Iris pigment epithelial cell (primary cell): ENCODE results near the gene TADA2B.

Experiments
- DNase-seq: peaks from one replicate; pipeline ENCODE4 v3.0.0-alpha.2; 2011; ENCODE audit warnings: low read depth

TADA2B gene

DNA sequence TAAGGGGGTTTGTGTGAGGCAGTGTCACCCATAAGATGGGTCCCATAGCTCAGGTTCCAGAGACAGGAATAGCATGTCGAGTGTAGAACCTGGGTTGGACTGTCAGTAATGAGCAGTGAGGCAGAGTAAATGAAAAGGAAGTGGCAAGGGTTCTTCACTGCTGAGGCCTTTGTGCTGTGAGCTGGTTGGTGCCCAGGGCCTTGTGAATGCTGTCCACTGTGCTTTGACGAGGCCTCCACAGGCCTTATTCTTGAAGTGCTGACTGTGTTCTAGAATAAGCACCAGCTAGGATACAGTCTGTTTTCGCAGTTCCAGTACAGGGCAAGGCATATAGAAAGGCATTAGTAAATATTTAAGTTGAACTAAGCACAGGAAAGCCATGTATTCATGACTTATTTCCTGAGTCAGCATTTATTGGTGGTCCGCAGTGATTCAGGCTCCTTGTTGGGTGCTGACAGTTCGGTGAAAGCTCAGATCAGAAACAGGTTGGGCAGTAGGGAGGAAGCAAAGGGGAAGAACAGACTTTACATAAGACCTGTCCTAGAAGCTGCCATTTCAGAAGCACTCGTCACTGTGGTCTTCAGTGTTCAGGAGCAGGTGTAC lies 25.6 kb upstream of the TADA2B start:
- DNase-seq = no peak

DNA sequence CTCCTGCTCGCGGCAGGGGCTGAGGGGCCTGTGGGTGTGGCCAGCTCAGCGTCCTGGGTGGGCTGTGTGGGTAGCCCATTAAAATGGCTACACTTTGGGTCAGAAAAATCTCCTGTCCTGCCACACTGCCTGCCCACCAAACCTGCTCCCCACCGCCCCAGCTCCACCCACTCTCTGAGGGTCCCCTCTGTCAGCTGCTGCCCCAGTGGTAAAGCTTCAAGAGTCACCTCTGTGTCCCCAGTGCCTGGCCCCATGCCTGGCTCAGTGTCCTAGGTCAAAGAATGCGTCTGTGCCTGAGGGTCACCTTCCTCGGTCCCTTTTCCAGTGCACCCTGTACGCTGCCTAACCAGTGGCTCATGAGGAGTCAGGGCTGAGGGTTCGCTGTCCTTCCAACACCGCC lies 24.9 kb upstream of the TADA2B start:
- DNase-seq = no peak

DNA sequence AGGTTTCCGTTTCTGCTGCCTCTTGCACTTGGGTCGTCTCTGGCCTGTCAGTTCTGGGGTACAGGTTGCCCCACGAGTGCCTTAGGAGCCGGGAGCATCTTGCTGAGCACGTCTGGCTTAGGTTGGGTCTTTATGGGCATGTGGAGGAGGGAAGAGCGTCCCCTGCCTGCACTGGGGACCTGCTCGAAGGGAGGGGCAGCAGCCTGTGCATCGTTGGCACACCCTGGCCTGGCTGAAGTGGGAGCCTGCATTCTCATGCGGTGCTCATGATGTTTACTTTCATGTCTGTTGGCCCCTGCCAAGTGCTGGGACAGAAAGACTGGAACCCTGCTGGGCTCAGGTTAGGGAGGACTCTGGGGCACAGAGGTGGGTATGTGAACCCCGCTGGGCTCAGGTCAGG lies 23.8 kb upstream of the TADA2B start:
- no peak for DNase-seq

DNA sequence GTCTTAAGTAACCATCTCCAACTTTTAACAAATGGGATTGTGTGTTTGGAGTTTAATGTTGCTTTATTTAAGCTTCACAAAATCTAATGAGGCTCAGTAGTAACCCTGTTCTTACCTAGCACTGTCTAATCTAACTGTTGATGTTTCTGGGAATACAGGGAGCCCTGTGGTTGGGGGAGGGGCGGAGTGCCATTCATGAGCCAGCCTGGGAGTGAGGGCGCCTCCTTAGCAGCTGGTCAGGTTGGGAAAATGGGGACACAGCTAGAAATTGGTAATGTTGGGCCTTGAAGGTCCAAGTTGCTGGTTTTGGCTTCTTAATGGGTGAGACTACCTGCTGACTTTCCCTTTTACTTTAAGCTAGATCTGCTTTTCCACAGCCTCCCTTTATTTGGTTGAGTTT lies 22.9 kb upstream of the TADA2B start:
- no peak for DNase-seq

GRCh38 chr4:7020856-7021255 lies 22.3 kb upstream of the TADA2B start:
- DNase-seq = no peak

DNA sequence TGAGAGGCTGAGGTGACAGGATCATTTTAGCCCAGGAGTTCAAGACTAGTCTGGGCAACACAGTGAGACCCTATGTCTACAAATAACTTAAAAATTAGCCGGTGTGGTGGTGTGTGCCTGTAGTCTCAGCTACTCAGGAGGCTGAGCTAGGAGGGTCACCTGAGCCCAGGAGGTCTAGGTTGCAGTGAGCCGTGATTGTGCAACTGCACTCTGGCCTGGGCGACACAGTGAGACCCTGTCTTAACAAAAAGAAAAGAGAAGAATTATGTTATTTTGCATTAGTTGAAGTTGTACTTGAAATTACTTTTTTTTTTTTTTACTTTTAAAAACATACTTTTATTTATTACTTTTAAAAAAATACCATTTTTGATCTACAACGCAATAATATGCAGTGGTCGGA lies 21.8 kb upstream of the TADA2B start:
- DNase-seq = no peak

DNA sequence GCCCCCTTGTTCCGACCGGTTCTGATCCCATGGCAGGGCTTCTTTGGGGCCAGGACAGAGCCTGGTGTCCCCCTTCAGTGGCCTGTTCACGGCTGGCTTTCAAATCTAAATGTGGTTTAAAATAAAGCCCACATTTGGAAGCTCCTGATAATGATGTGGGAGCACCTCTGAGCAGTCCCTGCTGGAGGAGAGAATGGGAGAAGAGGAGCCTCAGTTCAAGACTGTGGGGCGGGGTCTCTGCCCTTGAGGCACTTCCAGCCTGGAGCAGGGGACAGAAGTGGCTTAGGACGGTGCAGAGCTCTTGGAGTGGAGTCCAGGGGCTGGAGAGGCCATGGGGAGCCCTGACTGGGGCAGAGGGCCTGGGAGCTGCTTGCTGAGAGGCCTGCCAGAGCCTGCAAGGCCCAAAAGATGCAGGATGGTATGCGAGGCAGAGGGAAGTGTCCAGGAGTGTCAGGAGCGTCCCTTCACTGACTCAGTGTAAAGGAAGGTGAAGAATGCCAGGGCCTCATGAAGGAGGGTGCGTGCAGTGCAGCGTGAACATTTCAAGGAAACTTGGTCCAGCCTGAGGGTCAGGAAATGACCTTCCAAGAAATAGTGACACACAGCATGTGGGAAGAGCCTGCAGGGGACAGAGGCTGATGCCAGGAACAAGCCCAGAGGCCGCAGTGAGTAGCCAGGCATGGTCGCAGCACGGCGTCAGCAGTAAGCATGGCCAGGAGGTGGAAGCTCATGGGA lies 21.1 kb upstream of the TADA2B start:
- peak; percentile 71 for DNase-seq

GRCh38 chr4:7023486-7023885 lies 19.7 kb upstream of the TADA2B start:
- DNase-seq = no peak

DNA sequence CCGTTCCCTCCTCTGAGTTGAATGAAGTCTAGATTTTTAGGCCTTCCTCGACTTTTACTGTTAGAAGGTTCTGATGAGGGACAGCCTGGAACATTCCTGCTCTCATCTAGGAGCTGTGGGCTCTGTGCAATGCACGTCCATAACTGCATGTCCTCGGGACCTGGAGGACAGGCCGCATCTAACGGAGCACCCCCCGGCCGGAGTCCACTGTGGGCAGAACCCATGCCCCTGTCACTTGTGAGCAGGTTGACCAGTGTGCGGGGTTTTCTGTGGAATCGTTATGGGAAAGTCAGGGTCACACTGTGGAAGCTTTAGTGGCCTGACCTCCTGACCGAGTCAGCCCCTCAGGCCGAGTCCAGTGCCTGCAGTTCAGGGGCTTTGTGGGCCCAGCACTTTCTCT lies 19.3 kb upstream of the TADA2B start:
- no peak for DNase-seq

DNA sequence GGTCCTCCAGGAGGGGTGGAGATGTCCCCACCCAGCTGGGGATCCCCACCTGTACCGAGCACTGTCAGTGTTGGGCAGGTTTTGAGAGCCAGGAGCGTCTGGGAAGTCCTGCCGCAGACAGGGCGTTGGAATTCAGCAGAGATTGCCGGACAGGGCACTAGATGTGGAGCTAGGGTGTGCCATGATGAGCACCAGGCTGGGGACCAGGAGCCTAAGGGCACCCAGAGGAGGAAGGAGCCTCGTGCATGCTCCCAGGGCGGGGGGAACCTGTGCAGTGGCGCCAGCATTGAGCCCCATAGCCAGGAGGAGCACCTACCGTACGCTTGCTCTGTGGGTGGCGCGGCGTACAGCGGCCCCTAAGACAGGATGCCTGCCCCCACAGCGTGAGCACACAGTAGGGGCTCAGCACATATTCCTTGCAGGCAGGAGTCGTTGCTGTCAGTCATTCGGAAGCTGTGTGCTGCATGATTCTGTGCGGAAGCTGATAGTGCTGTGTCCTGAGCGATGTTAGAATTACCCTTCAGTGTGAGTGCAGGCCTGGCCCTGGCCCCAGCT lies 18.8 kb upstream of the TADA2B start:
- no peak for DNase-seq

DNA sequence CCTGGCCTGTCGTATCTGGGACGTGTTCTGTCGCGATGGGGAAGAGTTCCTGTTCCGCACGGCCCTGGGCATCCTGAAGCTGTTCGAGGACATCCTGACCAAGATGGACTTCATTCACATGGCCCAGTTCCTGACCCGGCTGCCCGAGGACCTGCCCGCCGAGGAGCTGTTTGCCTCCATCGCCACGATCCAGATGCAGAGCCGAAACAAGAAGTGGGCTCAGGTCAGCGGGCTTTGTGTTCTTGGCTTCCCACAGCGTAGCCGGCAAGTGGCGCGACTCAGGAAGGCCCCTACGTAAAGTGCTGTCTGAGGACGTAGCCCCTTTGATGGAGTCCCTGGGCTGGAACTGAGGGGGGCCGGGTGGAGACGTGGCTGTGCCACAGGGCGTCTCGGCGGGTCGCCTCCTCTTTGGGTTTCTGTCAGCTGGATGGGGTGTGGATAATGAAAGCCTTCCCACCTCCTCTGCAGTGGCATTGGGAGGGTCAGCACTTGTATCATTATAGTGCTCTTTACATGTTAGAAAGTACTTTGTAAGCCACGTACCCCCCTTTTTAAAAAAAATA lies 18.1 kb upstream of the TADA2B start:
- no peak for DNase-seq

GRCh38 chr4:7026107-7026506 lies 17.1 kb upstream of the TADA2B start:
- no peak for DNase-seq

DNA sequence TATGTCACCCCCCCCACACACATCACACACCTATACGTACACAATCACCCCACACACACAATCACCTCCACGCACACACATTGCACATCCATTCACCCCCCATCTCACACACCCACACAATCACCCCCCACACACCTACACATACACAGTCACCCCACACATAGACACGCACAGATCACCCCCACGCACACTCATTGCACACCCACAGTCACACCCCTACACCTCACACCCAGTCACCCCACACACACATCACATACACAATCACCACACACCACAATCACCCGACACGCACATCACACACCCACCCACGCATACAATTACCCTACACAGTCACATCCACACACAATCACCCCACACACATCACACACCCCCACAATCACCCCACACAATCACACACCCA lies 15.9 kb upstream of the TADA2B start:
- DNase-seq = no peak

- no peak for DNase-seq
Measured at GRCh38 chr4:7027913-7028312, 15.3 kb upstream of the TADA2B start.

- no peak for DNase-seq
Measured at GRCh38 chr4:7029212-7029611, 14.0 kb upstream of the TADA2B start.

DNA sequence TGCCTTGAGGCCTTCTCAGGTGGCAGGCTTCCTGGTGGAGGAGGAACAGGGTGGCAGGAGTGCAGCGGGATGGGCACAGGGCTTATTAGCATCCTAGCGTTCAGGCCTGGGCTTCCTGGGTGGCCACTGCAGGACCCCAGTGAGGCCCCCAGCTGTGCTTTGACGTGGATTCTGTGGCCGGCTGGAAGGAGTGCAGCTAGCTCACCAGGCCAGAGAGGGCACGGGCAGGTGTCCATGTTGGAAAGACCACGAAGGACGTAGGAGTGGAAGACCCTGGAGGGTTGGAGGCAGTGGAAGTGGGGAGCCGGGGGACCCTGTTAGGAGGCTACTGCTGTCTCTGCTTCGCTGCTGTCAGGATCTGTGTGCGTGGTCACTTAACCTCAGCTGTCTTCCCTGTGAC lies 13.3 kb upstream of the TADA2B start:
- DNase-seq = no peak

DNA sequence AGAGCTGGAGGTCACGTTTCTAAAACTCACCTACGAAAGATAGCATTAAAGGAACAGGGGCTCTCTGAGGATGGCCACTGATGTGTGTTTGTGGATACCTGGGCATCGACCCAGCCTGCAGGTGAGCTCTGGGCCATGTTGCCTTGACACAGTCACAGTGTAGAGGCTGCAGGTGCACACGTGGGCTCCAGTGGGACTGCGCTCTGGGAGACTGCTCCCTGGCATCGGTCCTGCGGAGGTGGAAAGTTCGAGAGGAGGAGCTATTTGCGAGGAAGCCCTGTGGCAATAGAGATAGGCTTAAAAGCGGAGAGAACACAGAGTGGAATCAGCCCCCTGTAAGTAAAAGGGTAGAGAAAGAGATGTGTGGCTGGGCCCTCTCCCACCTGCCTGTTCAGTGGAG lies 12.3 kb upstream of the TADA2B start:
- DNase-seq = no peak

DNA sequence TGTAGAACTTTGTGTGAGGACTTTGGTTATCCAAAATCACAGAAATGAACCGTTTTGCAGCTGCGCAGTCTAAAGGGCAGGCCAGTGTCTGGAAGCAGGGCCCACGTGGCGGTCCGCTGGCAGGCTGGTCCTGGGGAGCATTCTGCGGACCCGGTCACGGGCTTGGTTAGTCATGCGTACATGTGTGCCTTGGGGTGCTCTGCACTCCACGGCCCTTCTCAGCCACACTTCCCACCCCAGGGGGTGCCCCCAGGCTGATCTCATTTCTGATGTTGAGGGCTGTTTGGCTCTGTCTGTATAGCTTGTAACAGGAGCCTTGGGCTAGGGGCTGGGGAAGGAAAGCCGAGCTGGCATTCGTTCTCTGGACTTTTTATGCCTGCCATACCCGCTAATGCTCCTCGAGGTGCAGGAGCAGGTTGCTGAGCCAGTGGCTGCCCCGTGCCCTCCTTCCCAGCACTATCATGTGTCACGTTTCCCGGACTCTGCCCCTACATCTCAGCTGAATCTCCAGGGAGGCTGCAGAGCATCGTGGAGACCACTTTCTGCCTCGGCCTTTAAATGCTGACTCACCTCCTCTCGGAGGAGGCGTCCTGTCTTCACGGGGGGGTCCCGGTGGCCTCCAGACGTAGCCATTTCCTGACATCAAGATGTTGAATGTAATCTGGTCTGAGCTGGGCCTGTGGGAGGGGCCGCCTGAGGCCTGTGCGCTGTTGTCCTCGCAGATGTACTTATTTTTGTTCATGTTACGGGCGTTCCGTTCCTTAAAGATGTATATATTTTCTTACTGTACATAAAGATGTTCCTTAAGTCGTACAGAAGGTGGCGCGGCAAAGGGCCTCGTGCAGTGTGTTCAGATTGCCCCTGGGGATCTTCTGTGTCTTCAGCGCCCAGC lies 11.4 kb upstream of the TADA2B start:
- DNase-seq = peak; percentile 63

- peak; percentile 12 for DNase-seq
Measured at GRCh38 chr4:7032596-7032995, 10.6 kb upstream of the TADA2B start.

- DNase-seq = peak; percentile 64
Measured at GRCh38 chr4:7034262-7035081, 8.7 kb upstream of the TADA2B start.

- DNase-seq = no peak
Measured at GRCh38 chr4:7037425-7037824, 5.7 kb upstream of the TADA2B start.

DNA sequence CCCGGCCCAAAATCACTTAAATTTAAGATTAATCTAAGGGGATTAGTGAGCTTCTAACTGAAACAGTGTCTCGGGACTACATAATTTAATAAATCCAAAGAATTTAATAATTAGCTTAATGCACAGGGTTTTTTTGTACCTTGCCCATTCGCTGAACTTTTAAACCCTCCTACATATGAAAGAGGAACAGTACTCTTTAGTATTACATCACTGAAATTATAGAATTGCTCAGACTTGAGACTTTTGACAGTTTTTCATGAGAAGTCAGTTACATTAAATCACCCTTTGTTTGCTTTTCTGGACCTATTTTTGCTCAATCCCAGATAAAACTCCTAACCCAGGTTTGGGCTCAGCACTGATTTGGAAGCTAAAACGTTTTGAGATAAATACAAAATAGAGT lies 2.4 kb upstream of the TADA2B start:
- no peak for DNase-seq
